ENCODE results near the gene AGXT.

The AGXT gene

DNA sequence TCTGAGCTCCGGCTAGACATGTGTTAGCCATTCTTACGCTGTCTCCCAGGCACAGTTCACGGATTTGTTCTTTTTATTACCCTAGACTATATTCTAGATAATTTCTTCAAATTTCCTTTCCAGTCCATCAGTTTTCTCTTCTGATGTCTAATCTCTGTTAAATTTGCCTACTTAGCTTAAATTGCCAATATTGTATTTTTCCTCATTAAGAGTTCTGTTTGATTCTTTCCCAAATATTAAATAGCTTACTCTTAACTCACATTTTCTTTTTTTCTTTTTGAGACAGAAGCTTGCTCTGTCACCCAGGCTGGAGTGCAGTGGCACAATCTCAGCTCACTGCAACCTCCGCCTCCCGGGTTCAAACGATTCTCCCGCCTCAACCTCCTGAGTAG is 58.8 kb downstream of the AGXT start:
- no peak for DNase-seq (ENCODE audit: low read depth in 3 of 3)

DNA sequence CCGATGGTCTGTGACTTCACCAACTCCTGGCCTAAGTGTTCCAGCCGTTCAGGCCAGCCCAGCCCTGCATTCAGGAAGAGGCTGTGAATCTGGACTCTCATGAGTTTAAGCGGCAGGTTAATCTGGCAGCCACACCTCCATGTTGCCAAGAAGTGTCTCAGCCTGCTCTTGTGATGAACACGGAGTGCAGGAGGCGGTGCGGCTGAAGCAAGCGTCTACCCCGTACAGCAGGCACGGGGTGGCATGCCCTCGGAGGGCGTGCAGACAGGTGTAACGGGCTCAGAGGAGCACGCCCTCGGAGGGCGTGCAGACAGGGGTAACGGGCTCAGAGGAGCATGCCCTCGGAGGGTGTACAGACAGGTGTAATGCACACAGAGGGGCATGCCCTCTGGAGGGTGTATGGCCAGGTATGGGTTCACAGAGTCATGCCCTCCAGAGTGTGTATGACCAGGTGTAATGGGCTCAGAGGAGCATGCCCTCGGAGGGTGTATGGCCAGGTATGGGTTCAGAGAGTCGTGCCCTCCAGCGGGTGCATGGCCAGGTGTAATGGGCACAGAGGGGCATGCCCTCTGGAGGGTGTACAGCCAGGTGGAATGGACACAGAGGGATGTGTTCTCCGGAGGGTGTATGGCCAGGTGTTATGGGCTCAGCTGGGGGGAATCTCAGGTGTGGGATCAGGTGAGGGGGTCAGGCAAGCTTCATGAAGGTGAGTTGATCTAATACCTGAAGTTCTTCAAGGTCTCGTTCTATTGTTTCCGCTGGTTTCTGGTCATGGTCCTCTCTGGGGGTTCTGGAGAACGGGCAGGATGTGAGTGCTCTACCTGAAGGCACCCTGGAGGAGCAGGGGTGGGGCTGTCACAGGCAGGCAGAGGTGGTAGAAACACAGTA is 60.1 kb downstream of the AGXT start:
- DNase-seq (ENCODE audit: low read depth in 3 of 3) = no peak

DNA sequence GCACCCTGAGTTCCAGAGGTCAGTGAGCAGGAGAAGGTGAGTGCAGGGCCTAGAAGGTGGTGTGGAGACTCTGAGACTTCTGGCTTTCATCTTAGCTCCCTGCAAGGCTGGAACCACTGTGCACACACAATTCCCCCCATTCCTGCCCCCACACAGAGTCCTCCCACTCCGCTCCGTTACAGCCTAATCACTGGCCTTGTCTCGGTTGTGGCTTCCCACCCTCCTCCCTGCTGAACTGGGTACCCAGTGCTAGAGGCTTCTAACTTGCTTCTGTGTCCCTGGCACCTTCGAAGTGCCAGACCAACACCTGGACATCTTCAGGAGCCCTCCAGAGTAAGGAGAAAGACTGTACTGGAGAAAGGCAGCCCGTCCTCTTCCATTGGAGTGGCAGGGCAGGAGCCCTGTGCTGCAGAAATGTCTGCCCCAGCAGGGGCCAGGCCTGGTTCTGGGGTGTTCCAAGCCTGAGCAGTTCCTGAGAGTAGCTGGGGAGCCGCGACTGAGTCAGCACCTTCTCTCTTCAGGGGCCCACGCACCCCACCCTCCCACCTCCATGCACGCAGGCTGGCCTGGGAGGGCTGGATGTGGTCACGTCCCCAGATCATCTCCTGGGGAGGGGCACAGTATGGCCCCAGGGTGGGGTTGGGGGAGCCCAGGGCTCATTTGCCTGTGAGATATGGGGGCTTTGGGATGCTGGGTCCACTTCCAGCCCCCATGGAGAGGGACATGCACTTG is 60.9 kb downstream of the AGXT start:
- DNase-seq (ENCODE audit: low read depth in 3 of 3) = no peak
